IPS-NIHi11 (cell line): ENCODE data around the gene GLYATL1B.
A peak's percentile ranks its signal among the peaks of the same experiment; 100 is the strongest.
"Not testable (repeated sequence)": the region's sequence is repeated elsewhere in the genome, so short reads cannot be mapped to it uniquely, and the experiment has no call there.

Experiments
- DNase-seq: peaks from one replicate; pipeline ENCODE4 v3.0.0; 2012; ENCODE audit warnings: mixed read lengths, low spot score

GLYATL1B gene

GRCh38 chr11:59095972-59096575, 10.0 kb downstream of the GLYATL1B start:
- not testable (repeated sequence) for DNase-seq

GRCh38 chr11:59097113-59097708, 11.1 kb downstream of the GLYATL1B start:
- DNase-seq = no peak

- DNase-seq = not testable (repeated sequence)
These were observed 11.8 kb downstream of the GLYATL1B start for GRCh38 chr11:59097938-59098337.

- peak; percentile 52 for DNase-seq
These were observed 16.2 kb downstream of the GLYATL1B start for GRCh38 chr11:59102259-59102765.

- DNase-seq = peak; percentile 76
These were observed 20.5 kb downstream of the GLYATL1B start, which contains the start of gene FAM111B for GRCh38 chr11:59106363-59107336. FAM111B (plus strand) TSS chr11:59107237; CDS start chr11:59109626, 2,389 bp downstream.

- DNase-seq = not testable (repeated sequence)
These were observed 21.6 kb downstream of the GLYATL1B start for GRCh38 chr11:59107721-59108120.

- DNase-seq = no peak
These were observed 26.4 kb downstream of the GLYATL1B start for GRCh38 chr11:59112494-59112893.

- no peak for DNase-seq
These were observed 28.2 kb downstream of the GLYATL1B start for GRCh38 chr11:59114344-59114743.

GRCh38 chr11:59115553-59115952, 29.4 kb downstream of the GLYATL1B start:
- DNase-seq = no peak

- no peak for DNase-seq
These were observed 31.7 kb downstream of the GLYATL1B start for GRCh38 chr11:59117774-59118173.

GRCh38 chr11:59119826-59120225, 33.7 kb downstream of the GLYATL1B start:
- DNase-seq = no peak

GRCh38 chr11:59135648-59136461, 49.7 kb downstream of the GLYATL1B start:
- peak; percentile 87 for DNase-seq

GRCh38 chr11:59136551-59136950, 50.4 kb downstream of the GLYATL1B start:
- not testable (repeated sequence) for DNase-seq

- DNase-seq = no peak
These were observed 51.1 kb downstream of the GLYATL1B start for GRCh38 chr11:59137190-59137589.

GRCh38 chr11:59138643-59139042, 52.5 kb downstream of the GLYATL1B start:
- DNase-seq = no peak

GRCh38 chr11:59141191-59141590, 55.1 kb downstream of the GLYATL1B start:
- DNase-seq = no peak

- no peak for DNase-seq
These were observed 55.8 kb downstream of the GLYATL1B start for GRCh38 chr11:59141673-59142460.

GRCh38 chr11:59142530-59143507, 56.7 kb downstream of the GLYATL1B start, which contains the start of gene FAM111A:
FAM111A (plus strand) TSS chr11:59142856; CDS start chr11:59148873, 6,017 bp downstream.
- peak; percentile 80 for DNase-seq

- no peak for DNase-seq
These were observed 58.0 kb downstream of the GLYATL1B start for GRCh38 chr11:59144096-59144495.
